Bronchial epithelial cell (primary cell): ENCODE measurements around the gene AHNAK. TPM values are rescaled to one million over a fixed set of nuclear protein-coding genes. Genes with fewer than 3 reads are reported as not detected.

Experiments
- DNase-seq: peaks from one replicate; pipeline ENCODE4 v3.0.0-alpha.2; 2010; ENCODE audit warnings: low read depth
- FAIRE-seq: peaks from 2 replicates; lab custom pipeline; 2011; peaks lifted over from hg19 to GRCh38; lab: Jason Lieb, UNC
- H3K27me3 ChIP-seq: 2 replicates; pipeline ENCODE4 v1.5.1; 2011; ENCODE audit warnings: low read length; ENCODE audit not compliant: control insufficient read depth, insufficient read depth
- H3K36me3 ChIP-seq: 2 replicates; pipeline ENCODE4 v1.5.1; 2011; ENCODE audit warnings: low read length; ENCODE audit not compliant: control insufficient read depth, insufficient read depth
- H3K4me3 ChIP-seq: 2 replicates; pipeline ENCODE4 v1.5.1; 2011; ENCODE audit warnings: mild to moderate bottlenecking, low read depth, low read length, control low read depth
- CTCF ChIP-seq: IDR thresholded peaks from 2 replicates; pipeline ENCODE4 v1.5.1; 2011; ENCODE audit warnings: mild to moderate bottlenecking, moderate library complexity, low read length, control low read depth, inconsistent platforms; ENCODE audit not compliant: insufficient read depth, severe bottlenecking
- total RNA-seq: library from RNA; depleted of rRNA; stranded (reverse); fragments of >200 nt; gene quantifications from 2 replicates; pipeline ENCODE4 v1.2.1, GENCODE V29; 2014

Gene AHNAK
- total RNA-seq, 1 donor from 2014 or later = 354 TPM

- H3K36me3 ChIP-seq = no peaks in the 10 kb centered on the region
- H3K27me3 ChIP-seq = no peaks in the 10 kb centered on the region
- H3K4me3 ChIP-seq = no peak overlapping the region
- DNase-seq (no peak), FAIRE-seq (no peak)
- TF ChIP-seq CTCF = no peak
These were observed 101.3 kb downstream of the AHNAK start for GRCh38 chr11:62445314-62445740.

- H3K4me3 ChIP-seq = no peak overlapping the region
- H3K27me3 ChIP-seq = no peaks in the 10 kb centered on the region
- no peaks in the 10 kb centered on the region for H3K36me3 ChIP-seq
- FAIRE-seq = no peak
- no peak for TF ChIP-seq CTCF
- no peak for DNase-seq
These were observed 101.8 kb downstream of the AHNAK start for GRCh38 chr11:62444835-62445234.

GRCh38 chr11:62444236-62444833 is 102.3 kb downstream of the AHNAK start:
- H3K4me3 ChIP-seq = no peak overlapping the region

GRCh38 chr11:62443390-62444235 is 103.0 kb downstream of the AHNAK start:
- no peaks in the 10 kb centered on the region for H3K36me3 ChIP-seq
- H3K4me3 ChIP-seq = no peak overlapping the region
- no peak for TF ChIP-seq CTCF
- FAIRE-seq (no peak), DNase-seq (no peak)
- H3K27me3 ChIP-seq = no peaks in the 10 kb centered on the region

More at GRCh38 chr11:62444236-62444833, 102.3 kb downstream of the AHNAK start:
- no peaks in the 10 kb centered on the region for H3K27me3 ChIP-seq
- no peaks in the 10 kb centered on the region for H3K36me3 ChIP-seq
- TF ChIP-seq CTCF = no peak
- no peak for DNase-seq
- FAIRE-seq = no peak

- FAIRE-seq (no peak), DNase-seq (no peak)
- Histone ChIP-seq H3K4me3 (no peak overlapping the region), H3K36me3 (no peaks in the 10 kb centered on the region), H3K27me3 (no peaks in the 10 kb centered on the region)
- TF ChIP-seq CTCF = no peak
These were observed 106.6 kb downstream of the AHNAK start for GRCh38 chr11:62439785-62440602.
